Activated CD8-positive, alpha-beta memory T cell treated with anti-CD3 and anti-CD28 coated beads, Interleukin-2, amount 50 U/mL, for 48 hours (primary cell): ENCODE data around the gene TSHZ3.

Experiments used
- DNase-seq: peaks from one replicate; pipeline ENCODE4 v3.0.0-alpha.2; 2020

TSHZ3 gene

DNA sequence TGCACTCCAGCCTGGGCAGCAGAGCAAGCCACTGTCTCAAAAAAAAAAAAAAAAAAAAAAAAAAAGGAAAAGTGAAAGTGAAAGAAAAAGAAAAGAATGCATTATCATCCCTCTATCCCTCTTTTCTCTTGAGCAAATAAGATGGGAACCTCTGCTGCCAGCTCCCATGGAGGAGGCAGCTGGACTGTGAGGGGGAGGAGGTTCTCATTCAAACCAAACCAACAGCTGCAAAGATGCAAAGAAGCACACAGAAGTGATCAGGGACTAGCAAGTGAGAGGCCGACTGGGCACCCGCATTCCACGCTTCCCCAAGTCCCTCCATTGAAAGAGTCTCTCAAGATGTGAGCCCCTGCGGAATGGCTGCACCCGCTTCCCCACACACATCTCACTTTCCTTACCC lies 63.5 kb downstream of the TSHZ3 start:
- no peak for DNase-seq

DNA sequence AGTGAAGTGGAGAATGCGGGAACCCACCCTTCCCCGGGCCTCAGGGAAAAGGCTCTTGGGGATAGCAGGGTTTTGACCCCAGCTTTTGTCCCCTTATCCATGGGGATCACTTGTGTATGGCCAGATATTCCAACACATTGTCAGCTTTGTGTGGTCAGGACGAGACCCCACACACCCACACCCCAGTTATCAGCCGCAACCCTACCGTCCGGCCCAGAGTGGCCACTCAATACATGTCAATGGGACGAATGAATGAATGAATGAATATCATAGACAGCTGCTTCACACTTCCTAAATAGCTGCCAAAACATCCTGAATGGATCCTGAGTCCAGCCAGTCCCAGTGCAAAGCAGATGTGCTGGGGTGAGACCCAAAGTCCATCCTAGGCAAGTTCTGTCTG lies 64.6 kb downstream of the TSHZ3 start:
- no peak for DNase-seq

DNA sequence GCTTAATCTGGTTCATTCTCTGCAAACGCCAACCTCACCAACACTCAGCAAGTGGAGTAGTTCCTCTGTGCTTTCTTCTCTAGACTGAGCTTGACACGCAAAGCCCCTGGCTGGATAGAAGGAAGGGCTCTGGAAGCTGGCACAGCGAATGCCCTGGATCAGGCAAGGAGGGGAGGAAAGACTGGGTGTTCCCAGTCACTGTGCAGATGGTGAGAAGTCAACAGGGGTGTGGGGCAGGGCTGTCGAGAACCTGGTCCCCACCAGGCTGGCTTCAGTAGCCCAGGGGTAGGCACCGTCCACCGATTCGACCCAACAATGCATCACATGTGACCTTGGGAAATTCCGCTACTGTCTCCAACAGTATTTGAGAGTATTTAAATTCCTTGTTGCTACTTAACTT lies 65.5 kb downstream of the TSHZ3 start:
- no peak for DNase-seq

DNA sequence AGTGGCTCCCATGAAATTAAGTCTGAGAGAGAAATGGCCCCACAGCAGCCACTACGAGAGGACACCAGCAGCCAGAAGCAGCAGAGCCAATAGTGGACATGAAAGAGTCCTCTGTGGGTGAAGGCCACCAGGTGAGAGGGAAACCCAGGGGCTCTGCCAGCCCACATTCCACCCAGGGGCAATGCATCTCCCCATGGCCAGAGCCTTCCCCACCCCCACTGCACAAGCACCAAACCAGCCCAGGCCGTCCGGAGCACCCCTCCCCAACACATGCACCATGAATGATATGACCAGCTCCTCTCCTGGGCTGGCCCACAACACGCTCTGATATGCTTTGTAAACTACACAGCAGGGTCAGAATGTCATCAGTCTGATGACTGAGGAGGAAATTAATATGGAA lies 66.9 kb downstream of the TSHZ3 start:
- no peak for DNase-seq

DNA sequence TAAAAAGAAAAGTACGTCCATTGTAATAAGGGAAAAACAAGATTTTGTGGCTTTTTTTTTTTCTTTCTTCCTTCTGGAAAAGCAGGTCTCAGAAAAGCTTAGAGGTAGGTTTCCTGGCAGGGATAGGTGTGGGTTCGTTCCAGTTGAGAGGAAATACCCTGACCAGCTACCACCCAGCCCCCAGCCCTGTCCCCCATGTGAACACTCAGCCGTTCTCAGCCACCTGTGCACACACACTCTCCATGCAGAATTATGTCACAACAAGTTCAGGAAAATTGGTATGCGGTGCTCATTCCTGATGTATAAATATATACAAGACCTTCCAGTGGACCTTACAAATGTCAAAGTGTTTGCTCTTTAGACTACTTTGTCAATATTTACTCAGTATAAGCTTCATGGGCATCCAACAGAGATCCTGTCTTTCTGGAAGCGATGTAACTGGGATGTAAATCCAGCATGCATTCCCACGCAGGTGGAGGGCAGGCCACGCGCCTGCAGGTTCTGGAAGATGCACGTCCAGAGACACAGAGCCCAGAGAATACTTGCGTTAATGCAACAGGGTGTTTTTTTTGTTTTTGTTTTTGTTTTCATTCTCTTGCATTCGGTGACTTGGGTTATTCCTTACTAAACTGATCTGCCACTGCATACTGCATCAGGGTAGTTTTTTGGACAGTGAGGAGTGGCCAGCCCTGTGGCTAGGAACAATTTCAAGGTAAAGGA lies 68.8 kb downstream of the TSHZ3 start:
- no peak for DNase-seq

DNA sequence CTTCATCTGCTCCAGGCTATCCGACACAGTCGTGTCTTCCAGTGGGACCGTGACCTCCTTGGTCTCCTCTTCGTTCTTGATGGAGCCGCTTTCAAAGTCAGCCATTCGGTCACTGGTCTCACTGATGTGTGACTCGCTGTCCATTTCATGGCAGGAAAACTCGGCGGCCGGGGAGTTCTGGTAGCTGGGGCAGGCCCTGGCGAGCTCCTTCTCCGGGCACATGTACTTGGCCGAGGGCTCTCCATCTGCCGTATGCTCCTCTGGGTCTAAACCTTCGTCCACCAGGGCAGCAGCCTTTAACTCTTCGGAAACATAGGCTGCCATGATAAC lies 69.8 kb downstream of the TSHZ3 start:
- DNase-seq, result no peak

DNA sequence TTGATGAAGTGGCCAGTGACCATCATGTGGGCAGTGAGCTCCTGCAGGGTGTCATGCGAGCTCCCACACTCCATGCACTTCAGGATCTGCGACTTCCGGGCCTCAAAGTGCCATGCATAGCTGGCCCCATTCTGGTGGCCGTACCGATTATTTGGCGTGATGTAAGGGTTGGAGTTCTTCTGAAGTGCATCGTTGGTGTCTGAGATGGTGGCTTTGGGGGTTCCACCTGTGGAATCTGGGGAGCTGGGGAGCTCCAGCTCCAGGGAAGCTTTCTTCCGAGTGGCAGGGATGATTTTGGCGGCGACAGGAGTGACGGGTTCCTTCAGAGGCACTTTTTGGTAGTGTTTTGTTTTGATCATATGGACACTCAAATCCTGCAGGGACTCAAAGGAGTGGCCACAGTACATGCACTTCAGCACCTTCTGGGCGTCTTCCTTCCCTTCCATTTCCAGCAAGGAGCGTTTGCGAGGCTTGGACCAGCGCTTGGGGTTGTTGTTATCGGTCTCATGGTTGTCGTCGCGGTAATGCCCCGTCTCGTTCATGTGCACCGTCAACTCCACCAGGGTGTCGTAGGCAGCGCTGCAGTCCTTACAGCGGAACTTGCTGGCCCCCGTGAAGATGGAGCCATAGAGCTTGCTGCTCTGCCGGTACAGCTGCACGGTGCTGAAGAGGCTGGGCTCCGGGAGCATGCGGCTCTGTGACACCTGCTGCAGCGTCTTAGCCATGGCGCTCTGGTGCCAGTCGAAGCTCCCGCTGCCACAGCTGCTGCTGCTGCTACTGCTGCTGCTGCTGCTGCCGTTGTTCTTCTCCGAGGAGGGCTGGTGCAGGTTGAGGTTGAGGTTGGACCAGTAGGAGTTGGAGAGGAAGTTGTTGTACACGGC lies 70.4 kb downstream of the TSHZ3 start:
- DNase-seq, result no peak

DNA sequence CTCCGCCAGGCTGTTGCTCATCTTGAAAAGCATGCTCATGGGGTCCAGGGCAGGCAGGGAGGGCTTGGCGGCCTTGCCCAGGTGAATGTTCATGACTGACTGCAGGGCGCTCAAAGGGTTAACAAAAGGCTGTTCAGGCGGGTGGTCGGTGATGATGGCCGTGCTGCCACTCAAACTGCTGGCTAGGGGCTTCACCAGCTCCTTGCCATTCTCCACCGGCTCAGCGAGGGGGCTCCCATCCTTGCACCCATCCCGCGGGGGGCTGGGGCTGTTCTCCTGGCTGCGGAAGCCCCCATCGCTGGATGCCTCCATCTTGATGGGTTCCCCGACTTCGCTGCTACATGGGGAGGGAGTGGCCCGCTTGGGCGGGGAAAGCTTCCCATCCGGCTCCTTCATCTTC lies 71.7 kb downstream of the TSHZ3 start:
- no peak for DNase-seq

DNA sequence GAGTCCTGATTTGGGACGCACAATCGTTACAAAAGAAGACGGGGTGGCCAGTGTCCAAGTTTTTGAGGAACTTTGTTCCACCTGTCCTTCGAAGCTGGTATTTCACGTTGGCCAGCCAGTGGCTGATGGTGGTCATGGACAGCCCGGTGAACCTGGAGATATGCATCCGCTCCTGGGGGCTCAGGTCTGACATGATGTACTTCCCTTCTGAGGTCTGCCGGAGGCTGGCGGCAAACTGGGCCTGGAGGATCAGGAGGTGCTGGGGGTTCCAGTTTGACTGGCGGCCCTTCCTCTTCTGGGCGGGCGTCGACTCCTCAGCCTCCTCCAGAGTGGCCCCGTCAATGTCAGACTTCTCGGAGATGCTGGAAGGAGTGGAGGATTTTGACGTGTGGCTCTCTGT lies 72.4 kb downstream of the TSHZ3 start:
- DNase-seq, result no peak

DNA sequence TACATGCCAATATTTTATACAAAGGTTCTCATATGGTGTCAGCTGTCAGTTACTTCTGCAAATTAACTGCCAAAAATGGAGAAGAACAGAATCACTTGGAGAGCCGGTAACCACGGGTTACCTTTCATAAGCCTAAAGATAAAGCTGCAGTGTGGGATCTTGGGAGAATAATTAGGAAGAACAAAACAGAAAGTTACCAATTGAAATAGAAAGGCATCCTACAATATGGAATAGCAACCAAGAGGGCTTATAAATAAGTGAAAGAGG lies 74.2 kb downstream of the TSHZ3 start:
- no peak for DNase-seq

DNA sequence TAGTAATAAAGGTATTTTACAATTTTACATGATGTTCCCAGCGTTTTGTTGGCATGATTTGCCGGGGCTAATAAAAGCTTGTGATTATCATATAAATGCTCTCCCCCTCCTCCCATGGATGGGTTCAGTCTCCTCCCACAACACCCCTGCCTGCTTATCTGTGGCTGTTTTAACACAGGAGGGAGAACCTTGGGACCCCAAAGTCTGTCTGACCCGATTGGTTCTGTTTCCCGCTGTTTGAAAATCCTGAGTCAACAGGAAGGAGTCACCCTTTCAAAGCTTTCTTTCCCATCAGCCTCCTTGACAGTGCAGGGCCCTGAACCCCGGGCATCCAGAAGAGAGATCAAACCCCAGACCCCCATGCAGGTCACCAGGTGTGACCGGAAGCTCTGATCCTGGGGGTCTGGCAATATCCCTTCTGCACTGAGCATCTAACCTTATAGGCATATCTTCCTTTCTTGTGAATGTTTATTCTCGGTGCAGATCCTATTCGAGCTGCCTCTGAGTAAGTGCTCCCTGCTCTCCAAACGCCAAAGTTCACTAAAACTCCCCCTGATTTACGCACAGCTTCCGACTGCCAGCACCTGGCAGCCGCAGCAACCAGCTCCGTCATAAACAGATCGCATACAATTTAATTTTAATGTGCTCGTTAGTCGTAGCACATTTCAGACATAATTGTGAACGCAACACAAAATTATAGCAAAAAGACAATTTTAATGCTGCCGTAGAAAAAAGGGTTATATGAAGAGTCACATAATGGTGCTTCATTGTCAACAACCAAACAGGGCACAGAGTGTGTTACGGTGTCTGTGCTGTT lies 74.8 kb downstream of the TSHZ3 start:
- DNase-seq, result no peak

DNA sequence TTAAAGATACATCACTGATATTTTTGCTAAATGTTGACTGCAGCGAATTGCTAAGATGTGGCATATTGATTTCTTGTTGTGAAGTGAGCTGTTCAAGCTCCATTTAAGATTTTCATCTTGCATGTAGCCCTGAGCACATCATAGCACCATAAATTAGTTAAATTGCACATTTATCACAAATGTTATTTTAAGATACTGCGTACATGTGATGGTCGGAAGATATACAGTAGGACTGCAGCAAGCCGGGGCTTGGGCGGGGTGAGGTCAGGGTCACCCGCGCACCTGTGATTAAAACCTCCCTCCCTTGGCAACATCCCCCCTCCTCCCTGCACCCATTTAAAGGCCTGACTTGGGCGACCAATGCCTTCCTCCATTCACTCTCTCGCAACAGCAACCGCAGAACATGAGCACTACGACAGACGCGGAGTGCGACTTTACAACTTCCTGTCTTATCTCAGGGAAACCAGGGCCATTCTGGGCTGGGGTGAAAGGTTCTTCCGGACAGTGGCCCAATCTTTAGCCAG lies 76.6 kb downstream of the TSHZ3 start:
- DNase-seq, result no peak

DNA sequence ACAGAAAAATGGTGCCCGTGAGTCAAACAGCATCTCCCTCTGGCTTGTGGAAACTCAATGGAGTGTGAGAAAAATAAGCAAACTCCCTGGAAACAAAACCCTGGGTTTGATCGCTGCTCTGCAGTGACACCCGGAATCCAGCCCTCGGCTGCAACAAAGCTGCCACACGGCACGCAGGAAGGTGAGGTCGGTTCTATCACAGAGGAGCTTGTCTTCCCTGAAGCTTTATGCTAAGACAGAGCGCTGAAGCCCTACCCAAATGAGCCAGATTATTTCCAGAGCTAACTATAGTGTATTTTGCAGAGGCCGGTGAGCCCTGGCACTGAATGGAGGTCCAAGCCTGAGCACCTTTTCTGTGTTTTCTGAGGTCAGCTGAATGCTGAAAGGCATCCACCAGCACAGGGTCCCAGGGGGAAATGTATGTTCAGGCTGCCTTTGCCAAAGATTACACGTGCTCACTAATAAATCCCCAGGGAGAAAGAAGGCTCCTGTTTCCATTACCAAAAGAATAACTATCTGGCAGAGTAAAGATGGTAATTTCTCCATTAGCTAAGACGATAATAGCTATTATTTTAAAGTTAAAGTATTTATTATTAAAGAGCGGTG lies 77.8 kb downstream of the TSHZ3 start:
- no peak for DNase-seq

DNA sequence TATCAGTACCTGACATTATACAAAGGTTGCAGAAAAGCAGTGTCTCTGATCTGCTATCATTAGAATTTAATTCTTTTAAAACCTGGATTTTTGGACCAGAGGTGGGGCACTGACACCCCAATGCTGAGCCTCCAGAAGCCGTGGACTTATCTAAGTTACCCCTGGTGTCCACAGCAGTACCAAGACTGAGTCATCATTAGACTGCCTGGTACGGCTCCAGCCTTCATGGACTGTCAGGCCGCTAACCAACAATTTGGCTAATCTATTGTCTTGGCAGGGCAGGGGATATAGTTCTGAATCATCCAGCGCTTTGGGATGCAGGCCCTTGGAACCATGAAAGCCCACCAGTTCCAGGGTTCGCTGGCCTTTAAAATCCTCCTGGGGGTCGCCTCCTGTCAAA lies 78.3 kb downstream of the TSHZ3 start:
- no peak for DNase-seq

DNA sequence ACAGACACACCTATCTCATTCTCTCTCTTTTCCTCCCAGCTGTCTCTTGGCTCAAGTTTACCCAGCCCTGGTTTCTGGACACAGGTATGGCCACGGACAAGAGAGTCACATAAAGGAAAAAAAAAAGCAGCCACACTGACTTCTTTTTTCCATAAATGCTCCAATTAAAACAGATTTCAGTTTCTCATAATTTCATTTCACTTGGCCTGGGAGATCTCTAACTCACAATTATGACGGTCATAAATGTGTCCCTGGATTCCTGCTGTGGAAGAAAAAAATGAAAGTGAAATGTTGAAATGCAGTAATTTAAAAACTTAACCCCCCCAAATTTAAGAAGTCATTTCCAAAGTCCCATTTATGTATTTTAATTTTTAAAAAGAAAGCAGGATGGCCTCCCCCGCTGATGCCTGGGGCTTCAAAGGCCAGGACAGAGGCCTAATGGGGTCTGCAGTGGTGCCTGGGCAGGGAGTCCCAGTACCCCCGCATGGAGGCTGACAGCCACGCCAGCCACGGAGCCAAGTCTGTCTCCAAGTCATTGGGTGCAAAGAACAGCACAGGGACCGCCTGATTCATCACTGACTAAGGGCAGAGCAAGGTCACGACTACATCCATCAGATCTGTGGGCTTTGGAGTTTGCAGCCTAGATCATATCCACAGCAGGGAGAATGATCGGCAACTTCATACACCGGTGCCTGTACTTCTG lies 79.7 kb downstream of the TSHZ3 start:
- no peak for DNase-seq

DNA sequence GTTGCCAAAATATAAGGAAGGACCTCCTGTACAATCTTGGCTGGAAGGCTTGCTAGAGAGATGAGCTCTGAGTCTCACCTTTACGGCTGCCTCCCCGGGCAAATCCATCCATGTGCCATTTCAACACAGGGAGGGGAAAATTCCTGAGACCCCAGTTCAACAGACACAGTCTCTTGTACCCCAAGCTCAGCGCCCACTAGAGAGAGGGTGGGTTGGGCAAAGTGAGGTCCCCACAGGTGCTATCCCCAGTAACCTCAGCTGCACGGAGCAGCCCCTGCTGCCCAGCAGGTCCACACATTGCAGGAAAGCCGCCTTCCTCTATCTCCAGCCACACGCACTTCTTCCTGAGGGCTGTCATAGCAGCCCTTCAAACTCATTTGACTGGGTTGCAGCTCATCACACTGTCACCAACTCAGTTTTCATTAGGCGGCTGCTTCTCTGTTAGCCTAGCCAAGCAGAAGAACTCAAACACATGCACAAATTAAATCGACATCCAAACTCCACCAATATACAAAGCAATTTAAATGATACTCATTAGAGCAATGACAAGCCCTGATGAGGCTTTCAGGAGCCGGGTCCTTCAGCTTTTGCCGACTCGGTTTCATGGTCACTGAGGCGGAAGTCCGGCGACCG lies 80.4 kb downstream of the TSHZ3 start:
- no peak for DNase-seq

DNA sequence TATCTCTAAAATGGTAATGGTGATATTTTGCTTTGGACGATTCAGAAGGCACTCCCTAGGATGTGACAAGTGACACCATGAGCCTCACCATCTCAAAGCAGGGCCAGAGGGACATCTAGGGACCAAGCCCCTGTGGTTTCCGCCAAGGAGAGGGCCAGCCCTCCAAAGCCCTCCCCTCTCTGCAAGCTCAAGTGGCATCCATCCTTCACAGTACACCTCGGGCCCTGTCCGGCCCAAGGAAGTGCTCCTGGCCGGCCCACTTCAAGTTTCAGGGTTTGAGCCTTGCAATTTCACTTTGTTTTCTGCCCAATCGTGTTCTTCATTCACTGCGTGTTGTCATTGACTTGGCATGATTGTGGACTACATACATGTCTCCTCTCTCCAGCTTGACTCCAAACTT lies 82.5 kb downstream of the TSHZ3 start:
- DNase-seq, result no peak

DNA sequence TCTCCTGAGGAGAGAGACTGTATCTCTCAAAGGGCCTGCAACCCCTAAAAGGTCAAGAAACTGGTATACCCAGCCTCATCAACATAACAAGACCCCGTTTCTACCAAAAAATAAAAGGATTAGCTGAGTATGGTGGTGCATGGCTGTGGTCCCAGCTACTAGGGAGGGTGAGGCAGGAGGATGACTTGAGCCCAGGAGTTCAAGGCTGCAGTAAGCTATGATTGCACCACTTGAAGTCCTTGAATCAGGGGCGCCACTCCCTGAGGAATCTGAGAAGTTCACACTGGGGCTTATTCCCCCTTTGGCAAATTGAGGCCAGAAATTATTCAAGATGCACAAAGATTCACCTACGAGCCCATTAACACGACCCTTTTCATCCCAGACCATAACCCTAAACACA lies 83.0 kb downstream of the TSHZ3 start:
- no peak for DNase-seq

DNA sequence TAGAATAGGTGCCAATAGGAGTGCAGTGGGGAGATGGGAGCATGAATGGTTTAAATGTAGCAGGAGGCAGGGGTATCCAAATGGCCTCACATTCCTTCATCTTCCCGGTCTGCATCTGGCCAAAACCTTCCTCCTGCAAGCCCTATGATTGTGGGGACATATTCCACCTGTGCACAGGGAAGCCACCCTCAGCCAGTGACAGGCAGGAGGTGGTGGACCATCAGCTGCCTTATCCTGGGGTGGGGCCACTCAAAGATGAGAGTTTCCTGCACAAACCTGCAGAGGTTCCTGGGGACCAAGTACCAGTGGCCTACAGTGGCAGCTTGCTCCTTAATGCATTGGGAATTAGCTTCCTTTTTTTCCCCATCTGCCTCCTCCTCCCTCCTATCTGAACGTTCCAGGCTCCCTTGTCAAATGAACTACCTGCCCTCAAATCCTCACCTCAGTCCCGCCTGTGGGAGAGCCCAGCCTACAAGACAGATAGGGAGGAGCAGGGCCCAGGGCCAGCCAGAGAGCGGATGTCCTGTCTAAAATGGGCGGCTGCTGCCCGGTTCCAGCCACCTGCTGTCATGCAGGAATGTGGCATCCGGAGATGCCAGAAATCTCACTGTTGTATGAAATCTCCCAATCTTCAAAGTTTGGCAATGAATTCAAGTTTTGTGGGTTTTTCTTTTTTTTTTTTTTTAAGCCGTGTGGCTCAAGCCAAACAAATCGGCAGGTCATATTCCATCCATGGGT lies 85.0 kb downstream of the TSHZ3 start:
- no peak for DNase-seq

DNA sequence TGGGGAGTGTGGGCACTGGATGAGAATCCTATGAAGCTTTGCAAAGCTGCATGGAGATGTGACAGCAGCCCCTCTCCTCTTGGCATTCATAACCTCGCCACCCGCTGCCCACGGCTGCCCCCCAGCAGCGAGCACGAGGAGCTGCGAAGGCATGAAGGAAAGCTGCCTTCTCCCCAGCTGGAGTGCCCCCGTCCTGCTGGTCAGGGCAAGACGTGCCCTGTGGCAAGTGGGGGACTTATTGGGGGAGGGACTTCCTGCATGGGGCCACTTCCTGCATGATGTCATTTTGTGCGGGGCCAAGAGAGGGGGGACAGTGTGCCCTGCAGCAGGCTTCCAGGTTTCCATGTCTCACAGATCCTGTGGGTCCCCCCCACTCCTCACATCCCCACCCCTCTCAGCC lies 85.9 kb downstream of the TSHZ3 start:
- DNase-seq, result peak; percentile 13

DNA sequence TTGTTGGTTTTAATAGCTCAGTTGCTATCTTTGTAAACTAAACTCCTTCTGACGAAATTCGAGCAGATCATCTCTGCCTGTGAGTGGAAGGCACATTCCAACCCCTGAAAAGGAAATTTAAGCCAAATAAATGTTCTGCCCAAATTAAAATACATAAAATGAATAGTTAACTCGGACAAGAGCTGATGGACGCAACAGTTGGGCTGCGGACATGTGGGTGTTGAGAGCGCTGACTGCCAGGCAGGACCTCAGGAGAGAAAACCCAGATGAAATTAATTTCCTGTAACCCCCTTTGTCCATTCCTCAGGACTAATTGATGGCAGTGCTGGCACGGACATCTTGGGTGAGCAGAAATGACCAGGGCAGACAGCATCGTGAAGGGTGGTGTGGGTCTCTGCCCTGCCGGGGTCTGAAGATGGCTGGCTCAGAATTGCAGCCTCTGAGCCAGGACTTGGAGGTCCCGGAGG lies 86.5 kb downstream of the TSHZ3 start:
- DNase-seq, result peak; percentile 6
